ENCODE measurements around the gene PIK3R2. TPM values are rescaled to one million over a fixed set of nuclear protein-coding genes. Genes with fewer than 3 reads are reported as not detected.

PIK3R2 gene
- total and polyA plus RNA-seq, 2 of the 8 experiments (the other 6 are each of a cell fraction or from before 2014, with no cell fraction given) = 21.7 to 57.1 TPM

DNA sequence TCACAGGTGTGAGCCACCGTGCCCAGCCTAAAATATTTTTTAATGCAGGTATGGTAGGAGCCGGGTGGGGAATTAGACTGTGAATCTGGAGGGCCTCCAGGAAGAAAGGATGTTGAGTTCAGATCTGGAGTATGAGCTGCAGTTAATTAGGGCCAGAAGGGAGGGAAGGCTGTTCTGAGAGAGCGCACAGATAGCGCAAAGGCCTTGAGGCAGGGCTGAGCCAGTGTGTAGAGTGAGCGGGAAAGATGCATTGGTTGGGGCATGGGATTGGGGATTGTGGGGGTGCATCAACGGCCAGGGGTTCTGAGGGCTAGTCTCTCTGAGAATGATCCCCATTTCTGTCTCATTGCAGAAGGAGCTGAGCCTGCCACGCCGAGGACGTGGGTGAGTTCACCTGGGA is 45.7 kb upstream of the PIK3R2 start (continued):
- TF ChIP-seq SUZ12 (IDR thresholded peaks at IDR 0.05; ENCODE audit: low read length) = no peak
- TF ChIP-seq TAF7 (optimal IDR thresholded peaks at IDR 0.05; ENCODE audit: borderline replicate concordance, low read depth, low read length) = no peak
- TF ChIP-seq CBX8 (IDR thresholded peaks at IDR 0.05; ENCODE audit: borderline replicate concordance, low read depth, low read length) = no peak
- TF ChIP-seq POLR2A (IDR thresholded peaks at IDR 0.05; ENCODE audit: control extremely low read depth in 1 of 2, low read depth in 2 of 2, low read length in 2 of 2) = no peak
